Activated CD4-positive, CD25-positive, alpha-beta regulatory T cell treated with anti-CD3 and anti-CD28 coated beads, Interleukin-2, amount 50 U/mL, for 24 hours (primary cell): ENCODE measurements around the gene ANXA6.
A peak's percentile ranks its signal among the peaks of the same experiment; 100 is the strongest.
"Not testable (repeated sequence)": the region's sequence is repeated elsewhere in the genome, so short reads cannot be mapped to it uniquely, and the experiment has no call there.

Experiments
- ATAC-seq, 2 donors: fragments of 150-1000 bp; cut with Tn5 transposase; one replicate each; pipeline ENCODE4 v1.10.0; 2021; ENCODE audit warnings: mild to moderate bottlenecking in 1 of 2, moderate library complexity in 1 of 2

The ANXA6 gene

DNA sequence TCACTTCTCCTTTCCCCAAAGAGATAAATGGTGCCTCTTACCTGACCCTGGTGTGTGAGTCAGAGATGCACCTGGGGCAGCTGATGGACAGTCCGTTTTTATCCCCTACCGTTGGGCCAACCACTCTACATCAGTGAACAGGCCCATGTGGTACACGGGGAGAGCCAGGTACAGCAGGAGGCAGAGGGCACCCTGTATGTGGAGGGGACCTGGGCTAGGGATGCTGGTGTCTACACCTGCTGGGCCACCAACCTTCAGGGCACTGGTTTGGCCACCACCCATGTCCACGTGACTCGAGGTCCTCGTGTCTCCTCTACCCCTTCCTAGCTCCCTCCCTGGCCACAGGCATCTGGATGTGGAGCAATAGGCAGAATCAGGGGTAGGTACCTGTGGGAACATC is 22.7 kb upstream of the ANXA6 start:
- no peak for ATAC-seq

DNA sequence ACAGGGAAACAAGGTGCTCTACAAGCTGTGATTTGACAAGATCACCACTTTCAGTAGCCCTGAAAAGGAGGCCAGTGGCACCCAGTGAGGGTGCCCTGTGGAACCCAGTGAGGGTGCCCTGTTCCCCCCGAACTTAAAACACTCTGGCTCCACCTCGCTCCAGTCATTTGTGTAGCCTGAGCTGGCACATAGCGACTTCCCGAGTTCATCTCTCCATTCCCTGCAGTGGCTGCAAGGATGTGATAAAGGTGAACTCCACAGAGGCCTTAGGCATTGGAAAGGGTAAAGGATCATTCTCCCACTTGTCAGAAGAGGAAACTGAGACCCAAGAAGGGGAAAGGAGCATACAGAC is 21.9 kb upstream of the ANXA6 start:
- no peak for ATAC-seq

DNA sequence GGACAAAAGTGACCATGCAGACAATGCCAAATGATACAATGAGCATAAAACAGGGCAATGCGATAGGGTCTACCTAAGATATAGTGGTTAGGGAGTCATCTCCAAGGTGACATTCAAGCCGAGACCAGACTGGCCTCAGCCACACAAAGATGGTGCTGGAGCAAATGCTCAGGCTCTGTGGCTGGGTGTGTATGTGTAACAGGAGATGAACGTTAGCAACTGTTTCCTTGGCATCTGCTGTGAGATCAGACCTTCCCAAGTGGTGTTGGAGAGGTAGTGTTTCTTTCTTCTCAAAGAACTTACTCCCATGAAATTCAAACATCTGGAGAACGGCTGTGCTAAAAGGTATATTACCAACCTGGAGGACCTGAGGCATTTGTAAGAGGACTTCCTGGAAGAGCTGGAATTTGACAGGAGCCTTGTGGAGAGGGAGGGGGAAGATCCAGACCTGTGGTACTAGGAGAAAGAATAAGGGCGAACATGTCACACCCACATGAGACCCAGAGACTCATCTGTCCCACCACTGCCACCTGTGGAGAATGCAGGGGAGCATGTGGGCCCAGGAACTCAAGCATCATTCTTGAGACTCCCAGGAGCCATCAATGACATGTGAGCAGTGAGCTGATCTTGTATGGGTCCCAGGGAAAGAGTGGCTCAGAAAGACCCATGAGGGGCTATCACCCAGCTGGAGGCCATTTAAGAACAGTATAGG is 21.4 kb upstream of the ANXA6 start:
- no peak for ATAC-seq

DNA sequence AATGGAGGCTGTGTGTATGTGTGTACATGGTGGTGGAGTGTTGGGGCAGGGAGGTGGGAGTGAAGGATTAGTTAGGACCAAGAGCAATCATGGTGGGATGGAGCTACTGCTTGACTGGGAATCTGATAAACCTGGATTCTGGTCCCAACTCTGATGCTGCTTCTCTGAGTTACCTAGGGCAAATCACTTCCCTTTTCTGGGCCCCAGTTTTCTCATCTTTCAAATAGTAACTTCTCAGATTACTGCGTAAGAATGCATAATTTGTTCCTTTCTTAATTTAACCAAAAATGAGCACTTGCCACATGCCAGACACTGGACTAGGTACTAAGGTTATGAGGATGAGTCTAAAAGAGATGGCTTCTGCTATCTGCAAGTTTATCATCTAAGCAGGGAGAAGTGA is 20.8 kb upstream of the ANXA6 start:
- no peak for ATAC-seq

DNA sequence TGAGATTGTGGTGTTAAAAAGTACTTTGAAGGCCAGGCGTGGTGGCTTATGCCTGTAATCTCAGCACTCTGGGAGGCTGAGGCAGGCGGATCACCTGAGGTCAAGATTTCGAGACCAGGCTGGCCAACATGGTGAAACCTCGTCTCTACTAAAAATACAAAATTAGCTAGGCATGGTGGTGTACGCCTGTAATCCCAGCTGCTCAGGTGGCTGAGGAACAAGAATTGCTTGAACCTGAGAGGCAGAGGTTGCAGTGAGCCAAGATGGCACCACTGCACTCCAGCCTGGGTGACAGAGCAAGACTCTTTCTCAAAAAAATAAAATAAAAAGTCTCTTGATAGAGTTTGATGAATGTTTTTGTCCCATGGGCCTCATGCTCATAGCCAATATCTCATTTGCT is 18.7 kb upstream of the ANXA6 start:
- not testable (repeated sequence) for ATAC-seq

DNA sequence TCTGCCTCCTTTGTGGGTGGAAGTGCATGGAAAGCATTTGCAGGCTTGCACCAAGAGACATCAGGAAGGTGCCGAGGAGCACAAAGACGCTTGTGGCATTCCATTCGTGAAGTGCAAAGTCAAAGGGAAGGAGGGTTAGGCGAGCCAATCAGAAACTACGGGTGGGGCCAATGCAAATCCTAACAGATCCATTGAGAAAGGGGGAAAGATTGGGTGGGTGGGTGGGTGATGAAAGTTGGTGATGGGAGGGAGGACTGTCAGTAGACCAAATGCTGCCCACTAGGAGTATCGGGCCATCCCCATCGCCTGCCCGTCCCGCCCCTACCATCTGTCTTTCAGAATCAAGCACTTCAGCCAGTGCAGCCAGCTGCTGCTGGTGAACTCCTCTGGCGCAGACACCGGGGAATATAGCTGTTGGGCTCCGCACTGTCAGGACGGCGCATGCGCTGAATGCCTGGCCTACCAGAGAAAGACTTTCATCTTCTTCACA is 17.1 kb upstream of the ANXA6 start:
- ATAC-seq, result no peak

DNA sequence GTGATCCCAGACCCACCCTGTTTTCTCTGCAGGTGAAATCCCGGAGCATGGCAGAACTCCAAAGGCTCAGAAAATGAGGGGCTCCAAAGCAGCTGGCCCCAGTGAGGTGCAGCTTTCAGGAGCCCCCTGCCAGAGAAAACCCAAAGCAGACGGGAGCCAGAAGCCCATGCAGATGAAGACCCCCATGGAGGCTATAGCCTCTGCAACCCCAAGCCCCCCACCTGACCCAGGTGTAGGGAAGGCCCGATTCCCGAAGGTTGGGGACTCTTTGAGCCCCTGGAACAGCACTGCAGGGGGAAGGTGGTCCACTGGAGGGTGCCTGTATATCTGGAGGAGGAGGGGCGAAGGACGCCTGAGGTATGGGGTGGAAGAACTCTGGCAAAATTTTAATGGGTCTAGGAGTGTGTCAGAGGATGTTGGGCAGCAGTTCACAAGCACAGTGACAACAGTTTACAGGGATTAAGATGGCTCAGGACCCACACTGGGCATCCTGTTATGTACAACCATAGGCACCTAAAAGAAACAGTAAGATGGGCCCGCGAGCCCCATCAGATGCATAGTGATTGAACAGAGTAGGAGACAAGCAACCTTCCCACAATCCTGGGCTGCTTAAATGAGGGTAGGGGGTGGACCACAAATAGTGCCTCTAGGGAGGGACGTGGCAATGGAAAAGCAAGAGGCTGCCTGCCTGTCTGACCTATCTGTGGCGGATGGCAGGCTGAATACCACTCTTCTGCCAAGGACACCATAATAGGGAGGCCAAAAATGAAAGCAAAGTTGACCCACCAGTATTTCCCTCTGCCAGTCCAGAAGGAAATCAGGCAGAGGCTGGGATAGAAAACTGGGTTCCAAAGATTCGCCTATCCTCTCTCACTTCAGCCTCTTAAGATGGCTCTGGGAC is 16.4 kb upstream of the ANXA6 start:
- peak in 1 of 2 donors; percentile 17 for ATAC-seq

DNA sequence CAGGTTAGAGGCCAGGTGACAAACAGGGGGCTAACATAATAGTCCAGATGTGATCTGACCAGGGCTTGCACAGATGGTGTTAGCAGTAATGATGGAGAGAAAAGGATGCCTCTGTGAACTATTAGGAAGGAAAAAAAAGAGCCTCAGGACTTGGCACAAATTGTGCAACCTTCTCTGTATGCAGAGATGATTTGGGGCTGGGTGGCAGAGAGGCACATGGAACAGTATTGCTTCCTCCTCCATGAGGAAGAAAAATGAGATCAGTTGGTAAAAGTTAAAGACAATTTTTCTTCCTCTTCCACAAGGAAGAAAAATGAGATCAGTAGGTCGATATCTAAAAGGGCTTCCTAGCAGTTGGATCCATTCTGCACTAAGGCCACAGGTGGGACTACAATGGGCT is 13.9 kb upstream of the ANXA6 start:
- no peak for ATAC-seq

DNA sequence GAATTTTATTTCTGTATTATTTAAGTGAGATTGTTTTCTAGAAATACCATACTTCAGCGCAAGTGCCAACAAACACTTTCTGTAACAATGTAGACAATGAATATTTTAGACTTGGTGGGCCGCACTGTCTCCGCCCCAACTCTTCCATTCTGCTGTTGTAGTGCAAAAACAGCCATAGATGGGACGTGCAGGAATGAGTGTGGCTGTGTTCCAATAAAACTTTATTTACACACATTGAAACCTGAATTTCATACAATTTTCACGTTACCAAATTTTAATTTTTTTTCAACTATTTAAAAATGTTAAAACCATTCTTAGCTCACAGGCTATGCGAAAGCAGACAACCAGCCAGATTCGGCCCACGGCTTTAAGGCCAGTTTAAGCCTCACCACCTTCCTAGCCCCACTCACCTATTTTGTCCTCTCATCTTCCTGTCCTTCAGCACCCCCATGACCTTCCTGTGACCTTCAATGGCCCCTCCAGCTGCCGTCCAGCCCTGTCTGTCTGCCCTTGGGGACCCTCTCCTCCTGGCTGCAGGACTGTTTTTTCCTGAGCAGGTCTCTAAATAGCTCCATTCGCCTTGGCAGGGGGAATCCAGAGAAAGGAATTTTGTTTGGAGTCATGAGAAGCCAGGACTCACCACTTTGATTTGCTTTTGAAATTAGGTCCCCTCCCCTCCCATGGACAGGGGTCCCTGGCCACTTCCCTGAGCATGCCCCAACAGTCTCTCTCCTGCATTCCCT is 11.2 kb upstream of the ANXA6 start:
- no peak for ATAC-seq

DNA sequence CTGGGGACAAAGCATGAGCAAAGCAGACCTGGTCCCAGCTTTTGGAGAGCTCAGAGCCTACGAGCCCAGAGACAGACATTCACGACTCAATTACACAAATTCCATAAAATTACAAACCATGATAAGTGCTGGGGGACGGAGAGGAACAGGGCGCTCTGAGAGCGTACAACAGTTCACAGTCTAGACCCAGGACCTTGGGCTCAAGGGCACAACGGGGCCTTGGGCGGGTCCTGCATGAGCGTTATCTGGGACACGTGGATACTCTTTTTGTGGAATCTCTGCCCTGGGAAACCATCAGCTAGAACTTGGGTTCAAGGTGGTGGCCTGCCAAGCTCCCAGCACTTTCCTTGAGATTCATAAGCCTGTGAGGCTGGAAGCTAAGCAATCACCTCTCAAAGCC is 9.4 kb upstream of the ANXA6 start:
- ATAC-seq, result no peak

DNA sequence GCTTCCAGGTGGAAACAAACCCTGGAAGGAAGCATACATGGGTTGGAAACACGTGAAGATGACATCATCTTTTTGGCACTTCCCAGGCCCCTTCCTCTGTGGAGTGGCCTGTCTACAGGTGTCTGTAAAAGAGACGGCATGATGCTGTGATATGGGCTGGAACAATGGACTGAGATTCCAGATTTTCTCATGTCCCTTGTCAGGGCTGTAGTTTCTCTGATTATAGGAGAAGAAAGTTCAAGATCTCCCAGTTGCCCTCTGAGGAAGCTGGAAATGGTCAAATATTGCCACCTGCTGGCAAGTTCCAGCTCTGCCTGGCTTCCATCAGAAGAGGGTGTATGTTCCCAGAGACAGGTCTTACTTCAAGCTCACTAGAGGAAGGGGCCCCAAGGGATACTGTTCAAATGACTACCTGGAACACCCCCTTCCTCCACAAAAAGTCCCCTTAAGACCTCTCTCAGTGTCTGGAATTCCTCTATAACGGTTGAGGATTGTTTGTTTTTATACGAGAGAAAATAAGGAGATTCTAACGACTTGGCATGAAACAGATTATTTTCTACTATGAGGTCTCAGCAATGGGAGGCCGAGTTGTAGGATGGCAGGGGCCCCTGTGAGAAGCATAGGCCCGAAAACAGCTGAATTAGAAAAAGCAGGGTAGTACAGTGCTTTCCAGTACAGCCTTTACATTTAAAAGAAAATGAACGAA is 7.3 kb upstream of the ANXA6 start:
- peak; percentile 94 to 97 for ATAC-seq

DNA sequence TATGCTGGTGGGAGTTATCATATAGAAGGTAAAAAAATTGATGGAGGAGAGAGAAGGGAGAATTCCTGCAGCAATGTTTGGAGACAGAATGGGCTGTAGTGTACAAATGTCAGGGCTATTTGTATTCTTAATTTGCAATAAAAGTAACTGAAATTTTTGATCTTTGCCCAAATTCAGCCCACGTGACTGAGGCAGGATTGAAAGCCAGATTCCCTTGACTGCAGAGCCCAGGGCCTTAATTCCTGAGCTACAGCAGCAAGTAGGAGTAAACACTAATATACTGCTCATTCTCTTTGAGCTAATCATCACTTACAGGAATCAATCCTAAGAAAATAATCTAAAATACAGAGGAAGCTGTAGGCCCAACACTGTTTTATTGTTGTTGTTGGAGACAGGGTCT is 5.2 kb upstream of the ANXA6 start:
- ATAC-seq, result no peak

DNA sequence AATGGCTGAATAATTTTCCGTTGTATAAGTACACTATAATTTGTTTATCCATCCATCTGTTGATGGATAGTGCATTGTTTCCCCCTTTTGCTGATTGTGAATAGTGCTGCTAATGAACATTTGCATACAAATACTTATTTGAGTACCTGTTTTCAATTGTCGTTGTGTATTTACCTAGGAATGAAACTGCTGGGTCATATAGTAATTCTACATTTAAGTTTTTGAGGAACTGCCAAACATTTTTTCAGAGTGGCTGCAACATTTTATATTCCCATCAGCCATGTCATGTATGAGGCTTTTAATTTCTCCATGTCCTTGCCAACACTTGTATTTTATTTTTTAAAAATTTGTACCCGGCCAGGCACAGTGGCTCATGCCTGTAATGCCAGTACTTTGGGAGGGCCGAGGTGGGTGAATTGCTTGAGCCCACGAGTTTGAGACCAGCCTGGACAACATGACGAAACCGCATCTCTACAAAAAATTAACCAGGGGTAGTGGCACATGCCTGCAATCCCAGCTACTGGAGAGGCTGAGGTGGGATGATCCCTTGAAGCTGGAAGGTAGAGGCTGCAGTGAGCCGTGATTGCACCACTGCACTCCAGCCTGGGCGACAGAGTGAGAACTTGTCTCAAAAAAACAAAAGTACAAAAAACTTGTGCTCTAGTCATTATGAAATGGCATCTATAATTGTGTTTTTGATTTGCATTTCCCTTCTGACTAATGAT is 2.2 kb upstream of the ANXA6 start:
- no peak for ATAC-seq

DNA sequence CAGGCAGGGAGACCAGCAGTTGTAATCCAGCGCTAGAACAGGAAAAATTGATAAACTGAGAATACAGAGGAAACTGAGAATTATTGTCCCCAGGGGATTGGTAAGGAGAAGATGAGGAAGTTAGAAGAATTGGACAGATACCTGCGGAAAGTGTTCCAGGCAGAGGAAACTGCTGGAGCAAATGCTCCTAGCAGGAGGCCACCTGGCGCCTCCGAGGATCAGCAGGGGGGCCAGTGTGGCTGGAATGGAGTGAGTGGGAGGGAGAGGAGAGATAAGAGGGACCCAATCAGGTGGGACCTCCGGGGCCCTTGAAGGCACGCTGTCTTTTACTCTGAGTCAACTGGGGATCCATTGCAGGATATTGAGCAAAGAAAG is 695 bp upstream of the ANXA6 start:
- ATAC-seq, result no peak

DNA sequence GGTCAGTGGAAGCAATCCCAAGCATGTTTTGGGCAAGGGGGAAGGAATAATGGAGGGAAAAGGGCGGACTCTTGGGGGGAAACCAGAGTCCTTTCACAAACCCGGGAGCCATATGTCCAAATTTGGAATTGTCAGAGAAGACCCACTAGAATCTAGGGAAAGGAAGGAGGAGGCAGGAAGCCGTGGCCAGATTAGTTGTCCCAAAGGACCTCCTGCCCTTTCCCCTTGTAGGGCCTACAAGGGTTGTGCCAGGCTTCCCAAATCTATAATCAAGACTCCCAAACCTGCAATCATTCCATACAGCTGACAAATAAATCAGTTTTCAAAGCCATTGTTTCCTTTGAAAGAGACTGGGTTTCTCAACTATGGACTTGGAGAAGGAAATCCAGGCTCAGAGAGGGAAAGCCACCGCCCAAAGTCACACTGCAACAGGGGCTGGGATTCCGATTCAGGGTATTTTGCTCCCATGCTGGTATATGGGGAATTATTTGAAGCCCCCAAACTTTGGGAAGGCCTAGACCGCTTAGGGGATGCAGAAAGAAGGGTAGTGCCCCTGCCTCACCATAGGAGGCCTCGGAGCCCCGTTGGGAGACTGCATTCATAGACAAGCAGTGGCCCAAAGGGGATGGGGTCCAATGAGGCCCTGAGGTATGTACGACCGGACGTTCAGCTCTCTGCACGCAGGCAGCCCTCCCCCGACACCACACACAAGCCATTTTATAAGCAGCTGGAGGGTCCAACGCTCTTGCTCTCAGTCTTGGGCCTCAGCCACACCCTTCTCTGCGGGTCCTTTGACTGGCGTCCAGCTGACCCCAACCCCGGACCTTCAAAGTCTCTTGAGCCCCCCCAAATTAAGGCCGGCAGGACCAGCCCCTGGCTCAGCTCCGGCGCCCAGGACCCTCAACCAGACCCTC is 815 bp downstream of the ANXA6 start:
- no peak for ATAC-seq

DNA sequence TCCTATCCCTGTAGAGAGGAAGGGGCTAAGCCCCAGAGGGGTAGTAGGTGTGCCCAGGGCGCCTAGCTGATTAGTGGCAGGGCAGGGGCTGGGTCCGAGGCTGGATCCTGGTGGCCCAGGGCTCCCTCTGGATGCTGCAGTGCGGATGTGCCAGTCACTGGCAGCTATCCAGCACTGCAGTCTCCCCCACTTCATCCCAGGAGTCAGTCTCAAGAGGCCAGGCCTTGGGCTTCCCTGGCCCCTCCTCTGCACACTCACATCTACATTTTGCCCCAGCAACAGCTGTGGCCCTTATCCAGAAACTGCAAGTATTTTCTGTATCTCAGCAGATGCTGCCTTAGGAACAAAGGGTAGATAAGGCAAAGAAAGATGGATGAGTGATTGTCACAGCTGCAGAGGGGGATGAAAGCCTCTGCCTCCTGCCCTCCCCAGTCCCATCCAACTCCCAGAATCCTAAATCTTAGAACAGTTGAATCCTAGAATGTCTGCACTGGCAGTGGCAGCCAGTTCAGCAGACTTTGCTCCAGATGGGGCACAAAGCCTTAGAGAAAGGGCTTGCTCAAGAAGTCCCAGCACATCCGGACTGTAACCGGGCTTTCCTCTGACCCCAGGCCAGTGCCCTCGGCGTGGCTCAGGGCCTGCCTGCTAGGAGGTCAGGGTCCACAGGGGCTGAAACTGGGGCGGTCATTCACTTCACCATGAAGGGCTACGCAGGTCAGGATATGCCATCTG is 1.6 kb downstream of the ANXA6 start:
- ATAC-seq, result no peak

DNA sequence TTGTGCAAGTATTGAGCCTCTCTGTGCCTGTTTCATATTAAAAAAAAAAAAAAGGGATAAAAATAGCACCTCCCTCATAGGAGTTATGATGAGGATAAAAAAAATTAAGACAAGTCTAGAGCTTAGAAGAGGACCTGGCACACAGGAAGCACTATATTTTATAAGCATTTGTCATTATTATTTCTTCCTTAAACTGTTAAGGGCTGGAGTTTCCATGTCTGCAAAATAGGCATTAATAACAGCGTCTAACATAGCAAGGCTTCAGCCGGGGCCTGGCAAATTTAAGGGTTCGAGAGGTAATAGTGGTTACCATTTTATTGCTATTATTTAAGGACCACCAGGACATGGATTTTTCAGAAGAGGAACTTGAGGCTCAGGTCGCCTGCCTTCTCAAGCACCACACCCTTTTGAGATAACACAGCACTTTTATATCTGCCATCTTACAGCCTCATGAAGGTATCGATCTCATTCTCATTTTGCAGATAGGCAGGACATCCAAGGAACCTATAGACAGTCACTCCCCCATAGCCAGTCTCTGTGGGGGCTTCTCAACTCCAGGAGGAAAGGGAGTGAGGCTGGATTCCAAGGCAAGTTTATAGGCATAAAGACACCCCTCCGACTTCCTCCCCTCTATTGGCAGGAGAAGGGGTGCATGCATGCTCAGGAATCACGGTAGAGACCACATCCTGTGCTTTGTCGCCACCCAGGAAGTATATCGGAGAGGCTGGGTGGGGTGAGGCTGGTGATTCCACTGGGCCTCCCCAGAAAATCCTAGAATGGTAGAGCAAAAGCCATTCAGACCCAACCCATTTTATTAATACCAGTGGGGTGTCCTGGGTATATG is 2.4 kb downstream of the ANXA6 start:
- ATAC-seq, result no peak

DNA sequence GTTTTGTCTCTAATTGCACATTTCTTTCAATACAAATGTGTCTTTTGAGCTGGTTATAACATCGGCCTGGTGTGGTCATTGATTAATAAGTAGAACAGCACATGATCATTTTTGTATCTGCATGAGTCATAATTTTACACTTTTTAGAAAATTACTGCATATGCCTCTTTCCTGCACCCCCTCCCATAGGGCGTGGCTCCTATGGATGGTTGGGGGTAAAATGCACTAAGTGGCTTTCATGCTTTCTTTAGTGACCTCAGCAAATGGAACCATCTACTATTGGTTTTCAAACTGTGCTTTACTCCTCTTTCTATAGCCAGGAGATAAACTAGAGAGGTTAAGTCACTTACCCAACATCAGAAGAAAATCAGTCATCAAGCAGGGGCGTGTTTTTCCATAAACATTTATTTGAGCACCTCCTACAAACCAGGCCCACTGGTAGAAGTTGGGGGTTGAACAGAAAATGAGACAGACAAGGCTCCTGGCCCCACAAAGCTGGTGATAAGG is 3.8 kb downstream of the ANXA6 start:
- peak; percentile 27 to 35 for ATAC-seq

DNA sequence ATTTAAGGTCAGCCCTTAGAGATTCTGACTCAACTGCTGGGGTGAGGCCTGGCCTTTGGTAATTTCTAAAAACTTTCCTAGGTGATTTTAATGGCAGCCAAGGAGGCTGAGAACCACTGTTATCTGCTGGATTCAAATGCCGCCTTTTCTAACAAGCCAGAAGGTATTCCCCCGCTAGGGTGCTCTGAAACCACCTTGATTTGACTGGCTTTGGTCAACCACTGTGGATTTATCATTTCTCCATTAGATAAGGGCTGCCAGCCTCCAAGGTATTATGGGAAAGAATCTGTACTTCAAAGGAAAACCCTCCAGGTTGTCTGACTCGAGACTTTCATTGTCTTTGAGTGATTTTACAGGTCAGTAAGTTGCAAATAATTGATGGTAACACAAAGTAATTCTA is 4.3 kb downstream of the ANXA6 start:
- no peak for ATAC-seq
